Ovary (tissue), 9 donors: Measurements from ENCODE around the gene HPCAL1. TPM values are rescaled to one million over a fixed set of nuclear protein-coding genes. Genes with fewer than 3 reads are reported as not detected.

Experiments
- DNase-seq, 5 donors: peaks; one replicate each; pipeline ENCODE4 v3.0.0-alpha.2; 2019 to 2020
- H3K27ac ChIP-seq, 2 donors: fragments of 200-600 bp; one replicate each; pipeline versions ENCODE4 v1.5.1 to v1.8.0; 2019 to 2022
- H3K27me3 ChIP-seq: fragments of 200-600 bp; one replicate; pipeline ENCODE4 v1.8.0; 2022
- H3K36me3 ChIP-seq: fragments of 200-600 bp; sonication (generic); one replicate; pipeline ENCODE4 v1.5.1; 2019
- H3K4me1 ChIP-seq: one replicate; pipeline ENCODE4 v1.8.1; 2013; ENCODE audit warnings: mild to moderate bottlenecking, moderate library complexity; ENCODE audit not compliant: insufficient read depth
- H3K4me3 ChIP-seq: fragments of 200-600 bp; sonication (generic); one replicate; pipeline ENCODE4 v1.5.1; 2017
- H3K9me3 ChIP-seq, 2 donors: fragments of 200-600 bp in 1 of 2; sonication (generic) in 1 of 2; one replicate each; pipeline versions ENCODE4 v1.5.1 to v1.8.1; 2013 to 2019; ENCODE audit warnings: mild to moderate bottlenecking in 1 of 2, moderate library complexity in 1 of 2
- EP300 ChIP-seq: sonication (generic); formaldehyde crosslinking; IDR thresholded peaks from one replicate; pipeline ENCODE4 v1.6.1; 2017; ENCODE audit warnings: antibody characterized with exemption
- POLR2A ChIP-seq: fragments of 450-650 bp; IDR thresholded peaks from one replicate; pipeline ENCODE4 v1.6.1; 2017; ENCODE audit warnings: antibody characterized with exemption, mild to moderate bottlenecking, moderate library complexity
- WGBS, 3 donors: extraction: QIAGEN DNeasy Blood & Tissue Kit in 1 of 3; methylation state at CpG; one replicate each; pipeline versions ENCODE4 v1.1.5 to v1.1.7; 2013 to 2017; 5-methylcytosine and 5-hydroxymethylcytosine counted together
- intact Hi-C, 4 donors: fragments of 100-400 bp; cut with DNase I; formaldehyde crosslinking; loops; one replicate each; pipeline versions ENCODE4 v1.11.0 to v1.15.1; 2022 to 2023
- polyA plus RNA-seq, 2 donors: library from polyadenylated mRNA; stranded (reverse); fragments of 200-250 nt in 1 of 2; fragments of 350-450 nt in 1 of 2; fragmentation: Illumina TruSeq in 1 of 2; extraction: RNeasy Lipid Tissue Mini Kit (QIAGEN cat#74804) in 1 of 2; gene quantifications; one replicate each; pipeline ENCODE4 v1.2.3, GENCODE V29; 2013 to 2014
- total RNA-seq, 7 donors: library from RNA; depleted of rRNA in 2 of 7; stranded (reverse); fragments of >200 nt in 2 of 7; fragmentation: NEBNext Ultra II Directional in 3 of 7; extraction: Animal tissue kit (Norgen Biotek cat#: 25700) in 3 of 7; gene quantifications; one replicate each; pipeline versions ENCODE4 v1.1.0 to v1.2.4, GENCODE V29; 2016 to 2023
- TF ChIP-seq, protein P1 (sequence below), 3 donors: fragments of 450-650 bp in 2 of 3; fragments of 200-600 bp in 1 of 3; IDR thresholded peaks; one replicate each; pipeline versions ENCODE4 v1.5.1 to v1.8.0; 2016 to 2022; ENCODE audit warnings: antibody characterized with exemption in 3 of 3, mild to moderate bottlenecking in 1 of 3
- donor health status: DM: no; HTN: no; CAD: no; lungs with moderate emphysema.
- donor health status: DM: no; HTN: no; CAD: no.
- donor health status: Bipolar disorder and iron deficiency.
- donor health status: DM: yes; HTN: yes; CAD: no.
- donor health status: DM: no; HTN: no; CAD: no.
- donor health status: DM: yes; HTN: yes; CAD: no.

The HPCAL1 gene
- total and polyA plus RNA-seq, 9 donors: 11.4 to 69.5 (median 18.5) TPM

DNA sequence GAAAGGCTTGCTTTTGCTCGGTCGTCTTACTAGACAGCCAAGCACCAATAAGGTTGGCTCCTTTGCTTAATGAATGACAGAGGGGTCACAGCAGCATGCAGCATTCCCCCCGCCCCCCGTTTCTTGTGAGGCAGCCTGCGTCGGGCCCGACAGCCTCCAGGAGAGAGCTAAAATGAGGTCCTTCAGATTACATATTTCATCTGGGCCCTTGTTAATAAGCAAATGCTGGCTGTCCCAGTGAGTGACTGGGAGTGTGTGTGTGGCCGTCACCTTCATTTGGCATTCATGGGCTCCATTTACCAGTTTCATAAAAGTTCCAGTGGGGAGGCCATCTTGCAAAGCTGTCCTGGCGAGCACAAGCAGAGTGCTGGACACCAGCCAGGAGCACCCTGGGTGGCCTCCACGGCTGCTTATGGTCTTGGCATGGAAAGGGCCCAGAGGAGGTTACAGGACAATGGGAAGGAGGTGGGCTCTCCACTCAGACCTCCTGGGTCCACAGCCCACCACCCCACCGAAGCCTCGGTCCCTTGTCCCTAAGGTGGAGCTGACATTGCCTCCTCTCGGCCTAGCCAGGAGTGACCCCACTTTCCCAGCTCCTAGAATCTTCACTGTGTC lies 108.2 kb downstream of the HPCAL1 start:
- 83 to 86% (median 84%) methylated on average over 13 of the region's 13 CpGs for WGBS, 3 donors
- H3K27ac ChIP-seq: no peak overlapping the region
- no peak for DNase-seq
- no peaks in the 10 kb centered on the region for H3K9me3 ChIP-seq
- intact Hi-C loops: no loop called here
- TF ChIP-seq EP300 (no peak), POLR2A (no peak)
- TF ChIP-seq, protein P1, sequence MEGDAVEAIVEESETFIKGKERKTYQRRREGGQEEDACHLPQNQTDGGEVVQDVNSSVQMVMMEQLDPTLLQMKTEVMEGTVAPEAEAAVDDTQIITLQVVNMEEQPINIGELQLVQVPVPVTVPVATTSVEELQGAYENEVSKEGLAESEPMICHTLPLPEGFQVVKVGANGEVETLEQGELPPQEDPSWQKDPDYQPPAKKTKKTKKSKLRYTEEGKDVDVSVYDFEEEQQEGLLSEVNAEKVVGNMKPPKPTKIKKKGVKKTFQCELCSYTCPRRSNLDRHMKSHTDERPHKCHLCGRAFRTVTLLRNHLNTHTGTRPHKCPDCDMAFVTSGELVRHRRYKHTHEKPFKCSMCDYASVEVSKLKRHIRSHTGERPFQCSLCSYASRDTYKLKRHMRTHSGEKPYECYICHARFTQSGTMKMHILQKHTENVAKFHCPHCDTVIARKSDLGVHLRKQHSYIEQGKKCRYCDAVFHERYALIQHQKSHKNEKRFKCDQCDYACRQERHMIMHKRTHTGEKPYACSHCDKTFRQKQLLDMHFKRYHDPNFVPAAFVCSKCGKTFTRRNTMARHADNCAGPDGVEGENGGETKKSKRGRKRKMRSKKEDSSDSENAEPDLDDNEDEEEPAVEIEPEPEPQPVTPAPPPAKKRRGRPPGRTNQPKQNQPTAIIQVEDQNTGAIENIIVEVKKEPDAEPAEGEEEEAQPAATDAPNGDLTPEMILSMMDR (IDR thresholded peaks at IDR 0.05): no peak
- no peak overlapping the region for H3K4me3 ChIP-seq
- H3K27me3 ChIP-seq: no peaks in the 10 kb centered on the region
- peaks cover 1% of the 10 kb centered on the region for H3K4me1 ChIP-seq
- no peaks in the 10 kb centered on the region for H3K36me3 ChIP-seq

DNA sequence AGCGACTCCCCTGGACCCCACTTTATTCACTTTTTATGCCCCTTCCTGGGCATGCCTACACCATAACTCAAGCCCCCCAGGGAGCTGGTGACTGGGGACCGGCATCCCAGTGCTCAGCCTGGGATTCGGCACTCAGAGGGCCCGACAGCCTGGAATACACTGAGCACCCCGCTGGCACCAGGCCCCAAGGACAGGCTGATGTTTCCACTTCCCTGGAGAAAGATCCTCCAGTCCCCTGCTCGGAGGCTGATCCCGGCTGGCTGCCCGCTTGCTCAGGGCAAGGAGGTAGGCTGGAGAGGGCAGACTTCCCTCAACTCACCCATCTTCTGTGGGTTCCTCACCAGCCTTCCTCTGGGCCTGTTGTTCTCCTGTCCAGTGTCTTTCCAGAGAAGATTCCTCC lies 108.9 kb downstream of the HPCAL1 start:
- Histone ChIP-seq H3K36me3 (no peaks in the 10 kb centered on the region), H3K9me3 (no peaks in the 10 kb centered on the region), H3K27me3 (no peaks in the 10 kb centered on the region), H3K4me1 (peaks cover 1% of the 10 kb centered on the region), H3K27ac (no peak overlapping the region), H3K4me3 (no peak overlapping the region)
- peak in 3 of 5 donors; percentile 53 to 74 (median 61) for DNase-seq
- no peak for TF ChIP-seq EP300
- TF ChIP-seq, protein P1 (IDR thresholded peaks at IDR 0.05): no peak
- TF ChIP-seq POLR2A: no peak
- intact Hi-C loops: no loop called here
- WGBS, 3 donors: 36 to 69% (median 39%) methylated on average over 8 of the region's 8 CpGs

DNA sequence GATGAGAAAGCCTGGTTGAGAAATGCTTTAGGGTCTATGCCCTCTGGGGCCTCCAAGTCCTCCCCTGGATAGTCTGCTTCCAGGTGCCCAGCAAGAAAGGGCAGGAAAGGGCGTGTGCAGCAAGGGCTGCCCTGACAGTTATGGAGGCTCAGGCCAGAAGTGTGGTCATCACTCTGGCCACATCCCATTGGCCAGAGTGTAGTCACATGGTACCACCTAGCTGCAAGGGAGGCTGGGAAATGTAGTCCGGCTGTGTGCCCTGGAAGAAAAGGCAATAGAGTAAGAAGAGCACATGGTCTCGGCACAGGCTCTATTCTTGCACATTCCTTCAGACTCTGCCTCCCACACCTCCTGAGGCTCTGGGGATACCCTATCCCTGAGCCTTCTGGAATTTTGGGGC lies 109.7 kb downstream of the HPCAL1 start:
- WGBS, 3 donors: 94 to 98% (median 97%) methylated on average over 3 of the region's 3 CpGs
- Histone ChIP-seq H3K4me3 (no peak overlapping the region), H3K27ac (no peak overlapping the region), H3K4me1 (peaks cover 1% of the 10 kb centered on the region), H3K27me3 (no peaks in the 10 kb centered on the region), H3K9me3 (no peaks in the 10 kb centered on the region), H3K36me3 (no peaks in the 10 kb centered on the region)
- intact Hi-C loops: no loop called here
- TF ChIP-seq EP300 (no peak), POLR2A (no peak)
- TF ChIP-seq, protein P1 (IDR thresholded peaks at IDR 0.05): no peak
- DNase-seq: peak in 1 of 5 donors; percentile 37

DNA sequence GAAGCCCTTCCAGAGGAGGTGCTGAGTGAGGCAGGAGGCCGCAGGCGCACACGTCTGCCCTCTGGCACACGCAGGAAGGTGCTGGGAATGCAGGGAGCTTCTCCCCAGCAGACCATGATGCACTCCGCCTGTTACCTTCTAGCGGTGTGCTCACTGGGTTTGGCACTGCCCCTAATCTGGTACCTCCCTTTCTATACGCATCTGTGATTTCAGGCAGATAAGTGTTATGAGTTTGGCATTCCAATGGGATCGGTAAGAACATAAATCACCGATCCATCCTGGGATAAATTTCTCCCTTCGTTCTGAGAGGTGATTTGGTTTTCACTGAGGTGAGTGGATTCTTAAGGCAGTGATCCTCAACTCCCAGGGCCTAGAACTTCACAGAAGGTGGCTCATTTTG lies 110.8 kb downstream of the HPCAL1 start:
- H3K36me3 ChIP-seq: no peaks in the 10 kb centered on the region
- no peak overlapping the region for H3K4me3 ChIP-seq
- H3K27me3 ChIP-seq: no peaks in the 10 kb centered on the region
- 92 to 95% (median 94%) methylated on average over 10 of the region's 10 CpGs for WGBS, 3 donors
- DNase-seq: no peak
- TF ChIP-seq EP300 (no peak), POLR2A (no peak)
- TF ChIP-seq, protein P1 (IDR thresholded peaks at IDR 0.05): no peak
- H3K4me1 ChIP-seq: peaks cover 1% of the 10 kb centered on the region
- intact Hi-C loops: no loop called here
- H3K27ac ChIP-seq: no peak overlapping the region
- H3K9me3 ChIP-seq: no peaks in the 10 kb centered on the region
